Medulla oblongata (tissue), 1 donor: ENCODE results near the gene SCD5.

ENCODE experiments used
- DNase-seq: peaks from one replicate; pipeline ENCODE4 v3.0.0-alpha.2; 2015; ENCODE audit errors: extremely low spot score

SCD5 gene

DNA sequence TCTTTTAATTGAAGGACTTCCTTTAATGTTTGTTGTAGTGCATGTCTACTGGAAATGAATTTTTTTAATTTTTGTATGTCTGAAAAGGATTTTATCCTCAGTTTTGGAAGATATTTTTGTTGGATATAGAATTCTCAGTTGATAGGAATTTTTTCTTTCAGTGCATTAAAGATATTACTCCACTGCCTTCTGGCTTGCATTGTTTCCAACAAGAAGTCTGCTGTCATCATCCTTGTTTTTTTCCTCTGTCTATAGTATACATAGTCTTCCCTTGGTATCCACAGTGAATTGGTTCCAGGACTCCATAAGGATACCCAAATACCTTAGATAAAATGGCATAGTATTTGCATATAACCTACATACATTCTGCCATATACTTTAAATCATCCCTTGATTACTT is 33.5 kb downstream of the SCD5 start:
- DNase-seq = no peak

DNA sequence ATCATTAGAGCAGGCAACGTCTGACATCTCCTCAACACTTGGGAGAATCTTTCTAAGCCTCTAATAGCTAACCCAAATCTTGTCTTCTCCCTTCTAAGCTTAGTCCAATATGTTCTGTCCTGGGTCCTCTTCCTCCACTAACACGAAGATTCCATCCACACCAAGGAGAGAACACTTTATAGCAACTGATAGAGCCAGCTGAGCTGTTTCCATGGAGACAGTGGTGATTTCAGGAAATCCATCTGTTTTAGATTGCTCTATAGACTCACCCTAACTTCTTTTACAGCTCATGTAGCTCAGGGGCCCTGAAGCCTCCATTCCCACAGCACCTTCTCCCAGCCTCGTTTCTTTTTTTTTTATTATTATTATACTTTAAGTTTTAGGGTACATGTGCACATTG is 37.4 kb downstream of the SCD5 start:
- no peak for DNase-seq

DNA sequence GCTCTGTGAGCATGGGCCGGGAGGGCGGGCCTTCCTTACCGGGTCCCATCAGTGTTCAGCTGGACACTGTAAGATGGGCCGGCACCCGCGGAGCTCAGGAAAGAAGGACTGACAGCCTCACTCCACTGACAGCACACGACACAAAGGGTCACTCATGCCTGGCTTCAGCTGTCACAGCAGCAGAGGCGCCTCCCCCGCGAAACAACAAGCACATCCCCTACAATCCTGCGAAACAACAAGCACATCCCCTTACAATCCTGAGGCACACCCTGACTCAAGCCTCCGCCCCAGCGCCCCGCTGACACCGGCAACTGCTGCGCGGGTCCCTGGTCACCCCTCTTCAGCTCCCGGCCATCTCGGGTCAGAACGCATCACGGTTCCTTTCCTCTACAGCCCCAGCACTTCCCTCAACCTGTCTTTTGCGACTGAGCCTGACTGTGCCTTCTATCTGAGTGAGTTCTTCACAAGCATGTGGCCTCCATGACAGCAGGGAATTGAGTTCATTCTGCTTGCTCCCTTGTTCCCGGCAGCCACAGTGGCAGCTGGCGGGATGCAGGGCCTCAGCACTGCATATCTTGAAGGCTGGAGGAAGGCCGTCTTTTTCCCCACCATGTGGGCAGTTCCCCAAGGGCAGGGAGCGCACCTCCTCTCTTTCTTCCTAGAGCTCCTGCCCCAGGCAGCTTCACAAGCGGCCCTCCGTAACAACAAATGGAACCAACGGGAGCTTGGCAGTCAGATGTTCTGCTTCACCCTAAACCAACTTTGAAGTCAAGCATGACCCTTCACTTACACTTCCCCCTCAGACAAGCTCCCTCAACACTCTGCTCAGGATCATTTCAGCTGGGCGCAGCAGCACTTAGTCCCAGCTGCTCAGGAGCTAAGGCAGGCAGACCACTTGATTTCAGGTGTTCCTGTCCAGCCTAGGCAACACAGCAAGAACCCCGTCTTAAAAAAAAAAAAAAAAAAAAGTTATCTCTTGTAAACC is 39.6 kb downstream of the SCD5 start:
- peak; percentile 69 for DNase-seq

DNA sequence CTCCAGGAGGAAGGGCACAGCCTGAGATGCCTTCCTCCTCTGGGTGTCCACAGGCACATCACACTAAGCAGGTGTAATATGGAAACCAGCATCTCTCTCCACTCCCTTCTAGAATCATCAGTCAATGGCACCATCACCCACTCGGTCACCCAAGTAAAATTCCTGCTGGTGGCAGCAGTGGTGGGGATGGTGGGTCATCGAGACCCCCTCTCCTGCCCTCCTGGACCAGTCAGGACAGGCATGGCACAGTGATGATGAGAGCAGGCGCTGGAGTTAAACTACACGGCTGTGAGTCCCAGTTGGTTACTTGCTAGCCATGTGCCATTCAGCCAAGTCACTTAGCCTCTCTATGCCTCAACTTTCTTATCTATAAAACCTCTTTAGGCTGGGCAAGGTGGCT is 42.5 kb downstream of the SCD5 start:
- no peak for DNase-seq

DNA sequence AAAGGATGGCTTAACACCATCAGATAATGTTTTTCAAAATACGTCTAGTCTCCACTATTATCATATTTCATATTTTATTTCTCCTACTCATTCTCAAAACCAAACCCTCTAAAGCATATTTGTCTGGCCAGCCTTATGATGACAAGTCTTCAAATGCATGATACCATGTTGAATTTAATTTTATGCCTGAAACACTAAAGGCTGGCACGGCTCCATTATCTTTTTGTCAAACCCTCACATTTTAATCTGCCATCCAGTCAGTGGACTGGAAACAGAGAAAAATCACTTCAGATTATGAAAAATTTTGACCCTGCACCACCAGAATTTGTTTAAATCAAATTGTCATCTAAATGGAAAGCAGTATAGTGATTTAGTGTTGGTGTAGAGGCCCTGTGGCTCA is 42.9 kb downstream of the SCD5 start:
- no peak for DNase-seq

DNA sequence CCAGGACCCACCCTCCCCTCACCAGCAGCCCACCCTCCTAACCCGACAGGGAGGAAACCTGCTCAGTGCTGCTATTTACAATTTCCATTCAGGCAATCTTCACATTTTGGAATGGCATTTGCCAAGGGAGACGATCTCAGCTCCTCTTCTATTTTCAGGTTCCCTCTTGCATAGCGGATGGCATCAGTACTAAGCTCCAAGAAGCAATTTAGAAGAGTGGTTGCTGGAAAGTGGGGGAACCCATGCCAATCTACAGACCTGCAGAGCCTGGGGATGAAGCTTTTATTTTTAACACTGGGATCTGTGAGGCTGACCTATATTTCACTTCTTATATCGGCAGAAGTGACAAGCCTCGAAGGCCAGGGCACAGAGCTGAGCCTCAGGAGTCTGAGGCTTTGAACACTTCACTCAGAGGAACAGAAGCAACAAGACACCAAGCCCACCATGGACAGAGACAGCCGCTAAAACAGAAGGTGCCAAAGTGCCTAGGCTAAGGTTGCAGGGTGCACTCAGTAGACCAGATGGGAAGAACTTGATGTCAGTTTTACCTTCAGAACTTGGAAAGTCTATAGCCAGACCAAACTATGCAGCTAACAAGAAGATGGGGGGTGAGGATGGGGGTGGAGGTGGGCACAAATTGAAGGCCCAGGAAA is 44.0 kb downstream of the SCD5 start:
- DNase-seq = no peak

DNA sequence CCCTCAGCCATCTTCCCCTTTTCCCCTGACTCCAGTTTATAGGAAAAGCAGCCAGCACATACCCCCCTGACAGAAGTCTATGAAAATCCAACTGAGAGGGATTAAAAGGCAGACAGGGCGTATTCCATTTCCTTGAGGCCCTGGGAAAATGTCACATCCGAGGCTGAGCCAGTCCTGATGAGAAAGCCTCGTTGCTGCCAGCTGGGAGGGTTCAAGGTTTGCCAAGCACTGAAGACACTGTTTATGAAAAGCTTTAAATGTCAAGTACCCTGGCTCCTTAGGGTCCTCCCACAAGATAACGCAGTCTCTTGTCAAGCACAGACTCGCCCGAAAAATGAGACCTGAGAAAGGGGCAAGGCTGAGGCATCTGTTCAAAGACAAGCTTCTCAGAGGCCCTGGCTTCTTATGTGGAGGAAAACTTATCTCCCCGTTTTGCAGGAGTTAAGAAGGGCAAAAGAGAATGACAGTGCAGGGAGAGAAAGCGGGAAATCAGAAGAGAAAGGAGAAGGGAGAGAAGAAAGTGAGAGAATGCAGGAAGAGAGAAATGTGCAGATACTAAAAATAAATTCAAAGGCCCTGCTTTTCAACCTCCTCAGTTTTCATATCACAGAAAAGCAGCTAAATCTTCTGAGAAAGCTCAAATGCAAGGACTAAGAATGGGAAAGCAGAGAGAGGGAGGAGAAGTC is 44.7 kb downstream of the SCD5 start:
- no peak for DNase-seq

DNA sequence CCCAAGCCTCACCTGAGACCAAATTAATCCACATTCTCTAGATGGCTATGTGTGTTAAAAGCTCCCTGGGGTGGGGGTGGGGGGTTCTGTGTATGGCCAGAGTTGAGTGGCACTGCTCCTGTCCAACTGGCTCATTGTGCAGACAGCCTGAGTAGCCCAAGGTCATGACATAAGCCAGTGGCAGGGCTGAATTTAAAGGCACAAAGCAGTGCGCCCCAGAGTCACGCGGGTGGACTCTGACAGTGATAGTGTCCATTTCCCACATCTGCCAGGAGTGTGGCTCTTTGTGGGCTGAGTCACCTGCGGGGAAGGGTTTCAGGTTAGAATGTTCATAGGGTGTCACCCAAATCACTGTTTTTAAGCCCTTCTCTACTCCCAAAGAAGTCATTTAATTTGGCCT is 45.4 kb downstream of the SCD5 start:
- DNase-seq = no peak

DNA sequence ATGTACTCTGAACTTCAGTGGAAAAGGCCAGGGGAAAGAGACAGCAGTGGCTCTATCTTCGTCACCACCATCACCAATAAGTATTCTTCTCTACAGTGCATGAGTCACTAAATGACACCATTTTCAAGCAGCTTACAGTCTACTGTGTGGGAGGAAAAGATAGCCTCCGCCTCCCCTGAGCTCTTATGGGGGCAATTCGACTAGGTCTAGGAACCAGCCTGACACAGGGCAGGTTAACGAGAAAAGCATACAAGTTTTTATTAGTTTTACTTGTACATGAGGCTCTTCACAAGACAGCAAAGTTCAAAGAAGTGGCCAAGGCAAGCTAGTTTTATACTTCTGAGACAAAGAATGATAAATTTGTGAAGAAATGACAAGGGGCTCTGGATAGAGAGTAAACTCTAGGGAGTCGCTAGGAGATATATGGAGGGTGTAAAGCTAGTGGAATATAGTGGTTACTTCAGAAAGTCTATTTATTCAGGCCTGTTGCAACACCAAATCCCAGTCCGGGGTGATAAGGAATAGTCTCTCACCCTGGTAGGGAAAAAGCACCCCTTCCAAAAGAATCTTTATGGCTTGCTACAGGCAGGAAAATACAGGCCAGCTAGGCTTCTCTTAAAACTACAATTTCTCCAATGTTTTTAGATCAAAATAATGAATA is 49.7 kb downstream of the SCD5 start:
- no peak for DNase-seq

DNA sequence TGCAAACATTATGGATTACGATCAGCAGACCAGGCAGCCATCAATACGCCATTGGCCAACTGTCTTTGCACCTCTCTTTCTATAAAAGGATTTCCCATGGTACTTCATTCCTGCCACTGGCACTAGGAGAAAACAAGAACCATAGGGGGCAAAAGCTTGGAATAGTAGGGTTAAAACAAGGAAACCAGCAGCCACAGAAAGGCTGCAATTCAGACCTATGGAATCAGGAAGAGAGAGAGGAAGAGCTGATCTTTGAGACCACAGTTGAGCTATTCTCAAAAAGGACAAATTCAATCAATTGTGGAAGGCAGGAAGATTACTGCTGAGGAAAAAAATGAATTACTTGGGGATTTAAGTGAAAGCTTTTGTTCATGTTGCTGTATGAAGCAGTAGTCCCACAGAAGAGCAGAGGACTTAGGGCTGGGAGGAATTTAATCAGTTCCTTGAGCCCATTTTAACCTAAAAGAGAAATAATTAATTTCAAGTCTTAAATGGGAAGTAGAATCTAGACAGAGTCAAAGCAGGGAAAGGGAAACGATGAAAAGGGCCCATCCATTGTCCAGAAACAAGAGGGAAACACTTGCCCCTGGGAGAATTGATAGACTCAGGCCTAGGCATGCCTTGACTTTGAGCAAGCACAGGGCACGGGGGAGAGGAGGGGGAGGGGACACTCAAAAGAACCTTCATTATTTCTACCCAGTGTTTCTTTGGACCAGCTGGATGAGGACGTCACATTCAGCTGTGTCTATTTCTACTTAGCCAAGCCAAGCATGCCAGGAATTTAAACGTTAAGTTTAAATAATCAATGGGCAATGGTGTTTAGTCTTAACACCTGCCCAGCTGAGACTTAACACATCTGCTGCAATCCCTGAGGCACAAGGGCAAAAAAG is 50.7 kb downstream of the SCD5 start:
- DNase-seq = no peak

DNA sequence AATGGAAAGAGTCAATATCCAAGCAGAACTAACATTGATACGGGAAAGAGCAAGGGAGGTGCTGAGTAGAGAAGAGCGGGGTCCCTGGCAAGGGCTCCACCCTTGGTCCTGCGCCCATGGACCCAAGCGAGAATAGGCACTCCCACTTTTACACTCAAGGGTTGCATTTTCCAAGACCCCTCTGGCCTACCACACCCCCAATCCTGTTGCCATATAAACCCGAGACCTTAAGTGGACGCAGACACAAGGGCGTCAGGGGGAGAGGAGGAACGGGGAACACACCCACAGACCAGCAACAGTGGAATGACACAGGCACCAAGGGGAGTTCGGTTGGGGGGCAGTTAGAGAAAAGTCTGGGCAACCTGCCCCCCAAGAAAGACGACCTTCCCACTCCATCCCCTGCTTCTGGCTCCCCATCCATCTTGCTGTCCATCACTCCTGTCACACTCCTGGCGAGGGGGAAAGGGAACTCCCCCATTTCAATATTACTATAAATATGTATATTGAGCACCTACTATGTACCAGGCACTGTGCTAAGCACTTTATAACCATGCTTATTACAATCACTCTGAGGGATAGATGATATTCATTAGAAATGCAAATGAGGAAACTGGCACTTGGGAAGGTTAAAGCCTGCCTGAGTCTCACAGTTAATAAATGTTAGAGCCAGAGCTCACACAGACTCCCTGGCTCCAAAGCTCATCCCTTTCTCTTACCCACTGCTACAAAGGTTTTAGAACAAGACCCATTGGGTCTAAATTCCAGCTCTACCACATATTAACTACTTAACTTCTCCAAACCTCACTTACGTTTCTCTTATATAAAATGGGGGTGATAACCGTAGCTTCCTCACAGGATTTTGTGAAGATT is 51.7 kb downstream of the SCD5 start:
- no peak for DNase-seq

DNA sequence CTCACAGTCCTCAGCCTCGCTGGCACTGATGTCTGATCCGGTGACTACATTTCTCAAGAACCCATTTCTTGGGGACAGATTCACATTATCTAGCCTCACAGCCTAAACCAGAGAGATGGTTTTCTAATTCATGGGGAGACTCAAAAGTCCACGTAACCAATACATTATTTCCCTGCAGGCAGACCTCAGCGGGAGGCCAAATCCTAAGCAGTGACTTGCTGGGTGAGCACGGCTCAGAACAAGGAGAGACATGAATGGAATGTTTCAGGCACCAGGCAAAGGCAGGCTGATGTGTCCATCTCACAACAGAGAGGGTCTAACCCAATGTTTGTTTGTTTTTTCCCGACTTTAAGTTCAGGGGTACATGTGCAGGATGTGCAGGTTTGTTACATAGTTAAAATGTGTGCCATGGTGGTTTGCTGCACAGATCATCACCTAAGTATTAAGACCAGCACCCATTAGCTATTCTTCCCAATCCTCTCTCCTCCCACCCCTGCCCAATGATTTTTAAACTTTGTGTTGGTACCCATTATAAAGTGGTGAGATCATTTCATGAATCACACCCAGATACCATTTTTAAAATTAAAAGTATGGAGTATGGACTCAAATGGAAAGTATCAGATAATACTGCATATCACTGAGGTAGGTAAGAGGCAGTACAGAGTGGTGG is 53.3 kb downstream of the SCD5 start:
- no peak for DNase-seq

DNA sequence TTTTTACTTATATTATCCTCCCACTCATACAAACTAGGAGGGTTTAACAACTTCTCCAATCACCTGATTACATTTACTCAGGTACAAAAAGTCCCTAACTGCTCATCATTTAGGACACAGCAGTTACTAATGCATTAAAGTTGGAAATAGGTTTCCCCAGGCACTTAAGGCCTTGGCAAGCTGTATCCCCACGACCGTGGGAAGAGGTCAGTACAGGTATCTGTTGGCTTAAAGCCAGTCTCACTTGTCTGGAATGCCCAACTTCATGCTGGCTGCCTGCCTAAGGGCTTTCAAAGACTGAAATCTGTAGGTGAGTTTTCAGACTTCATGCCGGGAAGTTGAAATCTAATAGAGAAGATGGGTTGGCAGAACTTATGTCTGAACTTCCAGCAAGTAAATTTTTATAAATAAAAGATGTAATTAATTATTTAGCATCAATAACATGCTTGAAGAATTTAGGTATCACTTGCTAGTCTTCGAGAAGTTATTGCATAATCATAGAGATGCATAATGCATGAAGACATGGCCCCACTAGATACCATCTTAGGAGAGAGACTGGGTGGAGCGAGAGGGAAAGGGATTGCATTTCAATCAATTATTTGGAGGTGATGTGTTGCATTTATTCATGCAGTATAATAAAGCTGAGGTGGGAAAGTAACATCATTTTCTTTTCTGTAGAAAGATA is 54.2 kb downstream of the SCD5 start:
- no peak for DNase-seq

DNA sequence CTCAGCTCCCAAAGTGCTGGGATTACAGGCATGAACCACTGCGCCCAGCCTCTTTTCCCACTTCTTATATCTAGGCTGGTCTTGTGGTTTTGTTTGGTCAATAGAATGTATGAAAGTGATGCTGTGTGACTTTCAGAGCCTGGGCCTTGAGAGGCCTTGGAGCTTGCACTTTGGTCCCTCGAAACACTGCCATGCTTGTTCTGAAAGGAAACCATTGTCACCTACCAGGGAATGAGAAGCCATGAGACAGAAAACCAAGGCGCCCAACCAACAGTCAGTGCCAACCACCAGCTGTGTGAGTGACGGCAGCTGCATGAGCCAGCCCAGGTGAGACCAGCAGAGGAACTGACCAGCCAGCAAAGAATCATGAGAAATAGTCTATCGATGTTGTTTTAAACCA is 57.4 kb downstream of the SCD5 start:
- DNase-seq = no peak

DNA sequence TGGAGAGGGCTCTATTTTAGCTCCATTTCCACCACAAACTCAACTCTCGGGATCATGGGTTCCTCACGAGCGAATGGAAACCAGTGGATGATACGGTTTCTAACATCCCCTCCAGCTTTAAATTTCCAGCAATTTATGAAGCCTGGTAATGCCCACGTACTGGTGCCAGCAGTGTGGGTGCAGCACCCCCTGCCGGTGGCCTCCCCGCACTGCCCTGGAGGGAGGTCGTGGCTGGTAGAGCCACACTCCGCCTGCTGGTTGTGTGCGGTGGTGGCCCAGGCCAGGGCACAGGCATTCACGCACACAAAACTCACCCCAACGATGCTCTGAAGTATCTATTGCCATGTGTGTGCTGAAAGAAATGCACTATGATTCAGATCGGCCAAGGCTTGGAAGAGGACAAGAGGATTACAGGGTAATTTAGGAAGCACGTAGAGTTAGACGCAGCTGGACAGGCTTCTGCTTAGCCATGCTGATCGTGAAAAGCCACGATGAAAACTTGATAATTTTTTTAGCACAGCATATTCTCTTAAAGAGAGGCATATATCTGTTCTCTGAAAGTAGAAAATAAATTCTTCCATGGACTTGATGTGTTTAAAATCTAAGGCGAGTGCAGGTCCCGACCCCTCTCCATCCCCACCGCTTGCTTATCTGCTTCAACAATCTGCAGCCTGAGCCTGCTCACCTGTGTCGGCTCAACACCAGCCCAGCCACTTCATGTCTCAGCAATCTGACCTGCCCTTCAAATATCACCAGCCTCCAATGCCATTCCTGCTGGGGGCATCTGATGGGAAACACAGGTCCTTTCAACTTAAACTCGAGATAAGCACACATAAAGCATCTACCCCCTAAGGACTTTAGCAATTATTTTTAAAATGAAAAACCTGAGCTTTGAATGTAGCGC is 59.1 kb downstream of the SCD5 start:
- peak; percentile 70 for DNase-seq

DNA sequence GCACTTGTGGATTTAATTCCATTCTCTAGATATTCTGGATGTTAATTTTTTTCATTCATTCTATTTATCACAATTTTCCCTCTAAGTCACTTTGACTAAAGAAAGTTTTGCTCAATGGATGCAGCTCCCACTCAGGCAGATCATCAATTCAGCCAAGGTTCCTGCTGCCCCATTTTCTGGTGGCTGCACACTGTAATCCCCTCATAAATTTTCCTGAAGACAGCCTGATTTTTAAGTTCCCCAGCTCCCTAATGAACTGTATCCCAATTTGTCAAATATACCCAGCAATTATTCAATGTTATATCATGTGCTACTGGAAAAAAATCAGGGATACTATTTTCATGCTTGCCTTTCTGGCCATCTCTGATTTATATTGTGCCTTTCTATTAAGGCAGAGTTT is 61.2 kb downstream of the SCD5 start:
- DNase-seq = no peak

DNA sequence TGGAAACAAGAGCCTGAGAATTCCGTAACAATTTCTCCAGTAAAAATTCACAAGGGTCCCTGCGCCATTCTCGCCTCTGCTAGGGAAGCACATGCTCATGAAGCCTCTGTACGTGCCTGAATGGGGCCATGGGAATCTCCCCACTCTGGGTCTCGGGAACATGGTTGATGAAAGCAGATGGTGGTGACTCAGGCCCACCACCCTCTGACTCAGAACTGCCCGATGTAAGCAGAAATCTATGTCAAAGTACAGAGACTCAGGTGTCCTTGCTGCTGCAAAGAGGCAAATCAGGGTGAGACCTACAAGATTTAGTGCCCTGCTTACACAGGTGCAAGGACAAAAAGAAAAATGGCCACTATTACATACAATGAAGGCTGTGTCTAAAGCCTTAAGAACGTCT is 65.0 kb downstream of the SCD5 start:
- DNase-seq = no peak

DNA sequence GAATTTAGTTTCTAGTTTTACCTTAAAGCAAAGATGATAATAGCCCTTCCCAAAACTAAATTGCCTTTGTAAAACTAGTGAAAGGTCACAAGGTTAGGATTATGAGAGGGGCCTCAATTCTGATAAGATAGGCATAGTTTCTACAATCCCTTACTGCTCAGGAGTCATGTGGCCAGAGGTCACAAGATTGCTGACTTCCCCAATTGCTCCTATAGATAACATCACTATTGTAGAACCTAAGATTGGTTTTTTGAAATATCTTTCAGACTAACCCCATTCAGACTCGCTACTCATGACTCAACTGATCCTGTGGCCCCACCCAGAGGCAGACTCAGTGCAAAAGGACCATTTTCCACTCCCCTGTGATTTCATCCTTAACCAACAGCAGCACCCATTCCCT is 70.3 kb downstream of the SCD5 start:
- no peak for DNase-seq
